GM21723 (cell line): ENCODE results near the gene RAD51D.
"Not testable (repeated sequence)": the region's sequence is repeated elsewhere in the genome, so short reads cannot be mapped to it uniquely, and the experiment has no call there.

Source experiments
- ATAC-seq: cut with Tn5 transposase; IDR thresholded peaks from one replicate; pipeline ENCODE4 v1.9.1; 2021; ENCODE audit warnings: mild to moderate bottlenecking, moderate library complexity; ENCODE audit not compliant: unreplicated experiment

Gene RAD51D

GRCh38 chr17:35095741-35096140 is 23.9 kb downstream of the RAD51D start:
- ATAC-seq: no peak

- ATAC-seq: no peak
Measured at GRCh38 chr17:35094902-35095301, 24.8 kb downstream of the RAD51D start.

GRCh38 chr17:35090707-35091106 is 29.0 kb downstream of the RAD51D start:
- ATAC-seq: not testable (repeated sequence)

- ATAC-seq: peak; percentile 27
Measured at GRCh38 chr17:35089586-35090296, 29.9 kb downstream of the RAD51D start.

GRCh38 chr17:35088881-35089585 is 30.6 kb downstream of the RAD51D start:
- peak; percentile 65 for ATAC-seq

- ATAC-seq: peak; percentile 15
Measured at GRCh38 chr17:35088356-35088880, 31.2 kb downstream of the RAD51D start.

- ATAC-seq: peak; percentile 2
Measured at GRCh38 chr17:35087731-35088355, 31.8 kb downstream of the RAD51D start.

- ATAC-seq: no peak
Measured at GRCh38 chr17:35086931-35087573, 32.6 kb downstream of the RAD51D start.

GRCh38 chr17:35086164-35086563 is 33.5 kb downstream of the RAD51D start:
- no peak for ATAC-seq

- ATAC-seq: no peak
Measured at GRCh38 chr17:35084987-35085386, 34.7 kb downstream of the RAD51D start.

- no peak for ATAC-seq
Measured at GRCh38 chr17:35083071-35083470, 36.6 kb downstream of the RAD51D start.

GRCh38 chr17:35082073-35082657 is 37.5 kb downstream of the RAD51D start:
- no peak for ATAC-seq

GRCh38 chr17:35081638-35082037 is 38.0 kb downstream of the RAD51D start:
- ATAC-seq: no peak

GRCh38 chr17:35080536-35080935 is 39.1 kb downstream of the RAD51D start:
- peak; percentile 61 for ATAC-seq

- ATAC-seq: no peak
Measured at GRCh38 chr17:35079547-35080423, 39.9 kb downstream of the RAD51D start.

GRCh38 chr17:35076874-35077273 is 42.8 kb downstream of the RAD51D start:
- no peak for ATAC-seq

- no peak for ATAC-seq
Measured at GRCh38 chr17:35074711-35075707, 44.7 kb downstream of the RAD51D start.

GRCh38 chr17:35073991-35074627 is 45.6 kb downstream of the RAD51D start:
- ATAC-seq: no peak
